Stimulated activated naive CD8-positive, alpha-beta T cell treated with anti-CD3 and anti-CD28 coated beads, Interleukin-15, amount 100 ng/mL, for 72 hours (primary cell): ENCODE measurements around the gene ZNF429.
"Not testable (repeated sequence)": the region's sequence is repeated elsewhere in the genome, so short reads cannot be mapped to it uniquely, and the experiment has no call there.

Source experiments
- ATAC-seq: fragments of 150-1000 bp; cut with Tn5 transposase; 2 replicates; pipeline ENCODE4 v1.10.0; 2021; ENCODE audit warnings: mild to moderate bottlenecking, moderate library complexity
- DNase-seq, 2 donors: peaks; one replicate each; pipeline ENCODE4 v3.0.0; 2021 to 2022
- H3K27ac Mint-ChIP-seq, 2 donors: one replicate each; pipeline ENCODE4 v1.8.0; 2022; ENCODE audit warnings: mild to moderate bottlenecking in 2 of 2, mixed read lengths in 2 of 2, moderate library complexity in 2 of 2
- H3K27me3 Mint-ChIP-seq: one replicate; pipeline ENCODE4 v1.8.0; 2022; ENCODE audit warnings: mixed read lengths
- H3K4me1 Mint-ChIP-seq: one replicate; pipeline ENCODE4 v1.8.0; 2022; ENCODE audit warnings: mild to moderate bottlenecking, mixed read lengths
- H3K4me3 Mint-ChIP-seq, 2 donors: one replicate each; pipeline ENCODE4 v1.8.0; 2022; ENCODE audit warnings: mild to moderate bottlenecking in 2 of 2, mixed read lengths in 2 of 2, moderate library complexity in 1 of 2
- H3K9me3 Mint-ChIP-seq, 2 donors: one replicate each; pipeline ENCODE4 v1.8.0; 2022; ENCODE audit warnings: mixed read lengths in 2 of 2

Gene ZNF429

GRCh38 chr19:21492947-21493906, 12.2 kb upstream of the ZNF429 start:
- DNase-seq, result no peak
- Mint-ChIP-seq H3K4me3 (no peak overlapping the region), H3K9me3 (peaks cover 4 to 5% of the 10 kb centered on the region in 2 donors), H3K27me3 (no peaks in the 10 kb centered on the region), H3K4me1 (no peaks in the 10 kb centered on the region), H3K27ac (no peak overlapping the region)
- ATAC-seq, result no peak

DNA sequence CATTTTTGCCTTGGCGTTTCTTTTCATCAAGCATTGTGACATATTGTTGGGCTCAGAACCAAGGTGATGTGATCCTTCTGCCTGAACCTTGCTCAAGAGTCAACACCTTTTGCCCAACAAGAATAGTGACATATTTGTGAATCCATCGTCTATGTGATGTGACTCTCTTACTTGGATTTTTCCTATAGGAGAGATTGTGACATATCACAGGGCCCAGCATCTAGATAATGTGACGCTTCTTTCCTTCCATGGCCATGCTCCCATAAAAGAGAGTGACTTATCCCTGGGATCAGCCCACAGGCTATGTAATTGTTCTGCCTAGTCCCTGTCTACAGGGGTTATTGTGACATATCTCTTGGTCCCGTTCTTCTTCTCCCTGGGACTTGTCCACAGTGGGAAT, 8.5 kb upstream of the ZNF429 start:
- no peak for ATAC-seq
- H3K4me3 Mint-ChIP-seq, result no peak overlapping the region
- no peak overlapping the region for H3K27ac Mint-ChIP-seq
- H3K27me3 Mint-ChIP-seq, result no peaks in the 10 kb centered on the region
- no peak for DNase-seq
- peaks cover 0 to 5% of the 10 kb centered on the region in 2 donors for H3K9me3 Mint-ChIP-seq
- no peaks in the 10 kb centered on the region for H3K4me1 Mint-ChIP-seq

GRCh38 chr19:21498651-21499050, 6.8 kb upstream of the ZNF429 start:
- no peaks in the 10 kb centered on the region for H3K27me3 Mint-ChIP-seq
- peaks cover 0 to 5% of the 10 kb centered on the region in 2 donors for H3K9me3 Mint-ChIP-seq
- no peaks in the 10 kb centered on the region for H3K4me1 Mint-ChIP-seq
- no peak for ATAC-seq
- no peak for DNase-seq
- H3K4me3 Mint-ChIP-seq, result no peak overlapping the region
- H3K27ac Mint-ChIP-seq, result no peak overlapping the region

DNA sequence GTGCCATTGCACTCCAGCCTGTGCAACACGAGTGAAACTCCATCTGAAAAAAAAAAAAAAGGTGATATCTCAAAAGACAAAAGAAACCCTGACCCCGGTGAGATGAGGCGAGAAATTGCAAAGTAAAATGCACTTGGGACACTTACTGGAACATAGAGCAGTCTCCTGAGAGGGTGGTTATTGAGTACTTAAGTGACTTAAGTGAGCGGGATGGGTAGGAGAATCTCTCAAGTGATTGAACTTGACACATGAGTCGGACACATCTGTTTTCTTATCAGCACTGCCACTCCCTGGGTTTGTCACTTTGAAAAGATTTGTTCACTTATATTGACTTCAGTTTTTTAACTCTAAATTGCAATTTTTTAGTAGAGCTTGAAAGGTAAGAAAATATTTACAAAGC, 2.8 kb downstream of the ZNF429 start:
- H3K4me3 Mint-ChIP-seq, result peak overlapping the region in 1 of 2 donors; percentile 32
- no peak for ATAC-seq
- no peak for DNase-seq
- no peak overlapping the region for H3K27ac Mint-ChIP-seq
- peaks cover 44% of the 10 kb centered on the region for H3K4me1 Mint-ChIP-seq
- H3K27me3 Mint-ChIP-seq, result no peaks in the 10 kb centered on the region
- H3K9me3 Mint-ChIP-seq, result peaks cover 0 to 9% of the 10 kb centered on the region in 2 donors

GRCh38 chr19:21511058-21511457, 5.7 kb downstream of the ZNF429 start:
- H3K27me3 Mint-ChIP-seq, ATAC-seq, DNase-seq, H3K4me3 Mint-ChIP-seq, H3K27ac Mint-ChIP-seq: not testable (repeated sequence)
- H3K9me3 Mint-ChIP-seq, result peaks cover 0 to 16% of the 10 kb centered on the region in 2 donors
- H3K4me1 Mint-ChIP-seq, result peaks cover 46% of the 10 kb centered on the region

DNA sequence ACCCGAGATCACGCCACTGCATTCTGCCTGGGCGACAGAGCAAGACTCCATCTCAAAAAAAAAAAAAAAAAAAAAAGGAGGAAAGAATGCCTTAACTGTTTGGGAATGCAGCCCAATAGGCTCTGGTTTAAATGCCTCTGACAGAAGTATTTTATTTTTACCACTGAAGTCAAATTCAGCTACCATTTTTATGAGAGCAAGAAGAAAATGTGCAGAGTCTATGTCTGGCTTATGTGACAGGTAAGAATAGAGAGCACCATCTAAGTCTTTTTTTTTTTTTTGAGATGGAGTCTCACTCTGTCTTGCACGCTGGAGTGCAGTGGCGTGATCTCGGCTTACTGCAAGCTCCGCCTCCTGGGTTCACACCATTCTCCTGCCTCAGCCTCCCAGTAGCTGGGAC, 7.2 kb downstream of the ZNF429 start:
- H3K27ac Mint-ChIP-seq, H3K27me3 Mint-ChIP-seq, DNase-seq, ATAC-seq, H3K4me3 Mint-ChIP-seq: not testable (repeated sequence)
- Mint-ChIP-seq H3K4me1 (peaks cover 43% of the 10 kb centered on the region), H3K9me3 (peaks cover 10 to 30% of the 10 kb centered on the region in 2 donors)

DNA sequence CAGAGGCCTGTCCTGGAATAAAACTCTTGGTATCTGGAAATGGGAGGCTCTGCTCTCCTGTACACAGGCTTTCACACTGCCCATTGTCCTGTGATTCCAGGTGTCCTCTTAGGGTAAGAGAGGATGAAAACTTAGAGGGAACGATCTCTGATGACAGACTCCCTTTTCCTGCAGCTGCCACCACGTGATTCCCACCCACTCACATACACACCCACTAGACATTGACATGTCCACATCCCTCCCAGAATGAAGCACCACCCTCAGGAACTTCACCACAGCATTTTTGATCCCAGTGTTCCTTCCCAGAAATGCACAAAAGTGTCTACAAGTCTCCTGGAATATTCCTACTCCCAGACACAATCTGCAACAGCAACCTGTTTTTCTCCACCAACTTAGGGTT, 8.2 kb downstream of the ZNF429 start:
- ATAC-seq, result no peak
- Mint-ChIP-seq H3K27ac (no peak overlapping the region), H3K27me3 (no peaks in the 10 kb centered on the region), H3K4me3 (no peak overlapping the region), H3K4me1 (peaks cover 39% of the 10 kb centered on the region), H3K9me3 (peaks cover 19 to 36% of the 10 kb centered on the region in 2 donors)
- no peak for DNase-seq

DNA sequence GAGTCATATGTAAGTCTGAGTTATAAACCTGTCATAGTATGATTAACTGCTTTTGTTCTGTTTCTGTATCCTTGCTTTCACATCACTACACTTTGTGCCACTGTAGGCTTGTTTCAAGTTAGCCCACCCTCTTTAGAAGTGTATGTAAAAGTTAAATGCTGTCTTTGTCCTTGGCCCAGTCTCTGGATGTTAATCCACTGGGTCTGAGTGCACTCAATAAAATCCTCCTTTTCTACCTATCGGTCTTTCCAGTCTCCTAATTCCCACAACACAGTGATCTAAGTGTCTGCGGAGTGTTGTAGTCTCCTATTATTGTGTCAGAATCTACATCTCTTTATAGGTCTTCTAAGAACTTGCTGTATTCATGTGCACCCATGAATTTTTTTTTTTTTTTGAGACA, 14.1 kb downstream of the ZNF429 start:
- Mint-ChIP-seq H3K27me3 (no peaks in the 10 kb centered on the region), H3K9me3 (peaks cover 45 to 46% of the 10 kb centered on the region in 2 donors), H3K4me3 (no peak overlapping the region), H3K4me1 (peaks cover 25% of the 10 kb centered on the region), H3K27ac (no peak overlapping the region)
- DNase-seq (no peak), ATAC-seq (no peak)

DNA sequence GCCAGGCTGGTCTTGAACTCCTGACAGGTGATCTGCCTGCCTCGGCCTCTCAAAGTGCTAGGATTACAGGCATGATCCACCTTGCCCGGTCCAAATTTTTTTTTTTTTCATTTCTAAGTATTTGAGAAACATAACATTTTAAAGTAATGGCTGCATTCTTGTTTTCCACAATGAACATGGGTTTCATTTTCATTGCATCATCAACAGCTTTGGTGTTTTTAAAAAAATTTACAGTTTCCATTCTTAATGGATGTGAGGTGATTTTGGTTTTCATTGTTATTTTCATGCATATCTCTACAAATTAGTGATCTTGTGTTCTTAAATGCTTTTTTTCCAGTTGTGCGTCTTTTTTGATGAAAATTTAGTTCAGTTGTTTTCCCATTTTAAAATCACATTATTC, 27.5 kb downstream of the ZNF429 start:
- Mint-ChIP-seq H3K27ac (no peak overlapping the region), H3K9me3 (peaks cover 29 to 32% of the 10 kb centered on the region in 2 donors), H3K4me1 (no peaks in the 10 kb centered on the region), H3K27me3 (no peaks in the 10 kb centered on the region), H3K4me3 (no peak overlapping the region)
- DNase-seq (no peak), ATAC-seq (no peak)

DNA sequence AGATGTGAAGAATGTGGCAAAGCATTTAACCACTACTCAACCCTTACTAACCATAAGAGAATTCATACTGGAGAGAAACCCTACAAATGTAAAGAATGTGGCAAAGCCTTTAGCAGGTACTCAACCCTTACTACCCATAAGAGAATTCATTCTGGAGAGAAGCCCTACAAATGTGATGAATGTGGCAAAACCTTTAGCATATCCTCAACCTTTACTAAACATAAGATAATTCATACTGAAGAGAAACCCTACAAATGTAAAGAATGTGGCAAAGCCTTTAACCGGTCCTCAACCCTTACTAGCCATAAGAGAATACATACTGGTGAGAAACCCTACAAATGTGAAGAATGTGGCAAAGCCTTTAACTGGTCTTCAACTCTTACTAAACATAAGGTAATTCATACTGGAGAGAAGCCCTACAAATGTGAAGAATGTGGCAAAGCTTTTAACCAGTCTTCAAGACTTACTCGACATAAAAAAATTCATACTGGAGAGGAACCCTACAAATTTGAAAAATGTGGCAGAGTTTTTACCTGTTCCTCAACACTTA, 31.4 kb downstream of the ZNF429 start:
- not testable (repeated sequence) for H3K4me1 Mint-ChIP-seq, H3K4me3 Mint-ChIP-seq, ATAC-seq, H3K27me3 Mint-ChIP-seq, H3K27ac Mint-ChIP-seq, DNase-seq
- peaks cover 29 to 37% of the 10 kb centered on the region in 2 donors for H3K9me3 Mint-ChIP-seq

DNA sequence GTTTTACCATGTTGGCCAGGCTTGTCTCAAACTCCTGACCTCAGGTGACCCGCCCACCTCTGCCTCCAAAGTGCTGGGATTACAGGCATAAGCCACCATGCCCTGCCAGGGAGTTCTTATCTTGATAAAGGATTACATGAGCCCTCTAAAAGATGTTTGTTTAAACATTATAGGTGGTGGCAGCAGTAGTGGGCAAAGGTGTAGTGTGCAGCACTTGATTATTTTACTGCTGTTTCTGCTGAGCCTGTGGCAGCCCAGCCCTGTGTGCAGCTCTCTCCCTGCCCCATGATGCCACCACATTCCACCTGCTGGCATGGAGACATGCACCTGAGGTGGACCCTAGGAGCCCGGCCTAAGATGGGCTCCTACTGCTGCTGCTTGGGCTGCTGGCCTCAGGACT, 54.0 kb downstream of the ZNF429 start:
- DNase-seq (no peak), ATAC-seq (no peak)
- no peaks in the 10 kb centered on the region for H3K4me1 Mint-ChIP-seq
- H3K27me3 Mint-ChIP-seq, result no peaks in the 10 kb centered on the region
- no peak overlapping the region for H3K4me3 Mint-ChIP-seq
- H3K27ac Mint-ChIP-seq, result no peak overlapping the region
- H3K9me3 Mint-ChIP-seq, result peaks cover 0 to 4% of the 10 kb centered on the region in 2 donors

DNA sequence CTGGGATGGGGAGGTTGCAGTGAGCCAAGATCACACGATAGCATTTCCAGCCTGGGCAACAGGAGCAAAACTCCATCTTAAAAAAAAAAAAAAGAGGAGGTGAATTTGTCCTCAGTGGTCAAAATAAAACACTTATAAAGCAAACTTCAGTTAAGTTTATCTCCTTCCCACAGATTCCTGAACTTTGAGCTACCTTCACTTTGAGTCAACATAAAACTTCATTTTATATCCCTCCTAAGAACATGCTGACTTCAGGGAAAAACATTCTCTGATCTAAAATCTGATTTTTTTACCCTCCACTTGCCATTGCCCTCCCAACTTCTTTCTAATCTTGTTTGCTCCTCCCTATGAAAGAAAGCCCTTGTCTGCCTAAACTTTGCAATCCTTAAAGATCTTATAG, 59.0 kb downstream of the ZNF429 start:
- ATAC-seq (no peak), DNase-seq (no peak)
- Mint-ChIP-seq H3K27ac (no peak overlapping the region), H3K4me1 (peaks cover 17% of the 10 kb centered on the region), H3K4me3 (no peak overlapping the region), H3K27me3 (no peaks in the 10 kb centered on the region), H3K9me3 (no peaks in the 10 kb centered on the region)

DNA sequence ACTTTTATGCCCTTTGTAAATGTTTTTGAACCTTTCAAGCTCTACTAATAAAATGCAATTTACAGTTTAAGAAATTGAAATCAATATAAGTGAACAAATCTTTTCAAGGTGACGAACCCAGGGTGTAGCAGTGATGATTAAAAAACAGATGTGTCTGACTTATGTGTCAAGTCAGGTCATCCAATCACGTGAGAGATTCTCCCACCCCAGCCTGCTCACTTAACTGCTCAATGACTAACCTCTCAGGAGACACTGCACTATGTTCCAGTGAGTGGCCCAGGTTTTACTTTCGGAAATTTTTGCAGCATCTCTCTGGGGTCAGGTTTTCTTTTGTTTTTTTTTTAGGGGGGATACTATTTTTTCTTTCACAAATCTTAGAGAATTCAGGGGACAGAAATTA, 60.7 kb downstream of the ZNF429 start:
- ATAC-seq, result peak; percentile 80
- Mint-ChIP-seq H3K27me3 (no peaks in the 10 kb centered on the region), H3K4me3 (peak overlapping the region in 1 of 2 donors; percentile 59), H3K27ac (peak overlapping the region; percentile 66 to 86), H3K4me1 (peaks cover 17% of the 10 kb centered on the region), H3K9me3 (peaks cover 4 to 7% of the 10 kb centered on the region in 2 donors)
- peak in 1 of 2 donors; percentile 66 for DNase-seq

- H3K9me3 Mint-ChIP-seq, H3K27me3 Mint-ChIP-seq, DNase-seq, ATAC-seq: not testable (repeated sequence)
- Mint-ChIP-seq H3K27ac (peak overlapping the region in 1 of 2 donors; percentile 86), H3K4me1 (peaks cover 17% of the 10 kb centered on the region), H3K4me3 (peak overlapping the region; percentile 91 to 100)
Measured at GRCh38 chr19:21567806-21568205, 62.4 kb downstream of the ZNF429 start.

- Mint-ChIP-seq H3K27me3 (no peaks in the 10 kb centered on the region), H3K9me3 (peaks cover 12 to 14% of the 10 kb centered on the region in 2 donors), H3K27ac (peak overlapping the region; percentile 98 to 100), H3K4me3 (peak overlapping the region; percentile 91 to 100), H3K4me1 (peaks cover 23% of the 10 kb centered on the region)
- ATAC-seq, result peak; percentile 96
- DNase-seq, result peak; percentile 76 to 94
Measured at GRCh38 chr19:21568816-21569493, 63.6 kb downstream of the ZNF429 start.

- ATAC-seq (peak; percentile 24), DNase-seq (peak; percentile 34 to 77)
- peak overlapping the region; percentile 85 to 100 for H3K27ac Mint-ChIP-seq
- H3K27me3 Mint-ChIP-seq, result no peaks in the 10 kb centered on the region
- H3K9me3 Mint-ChIP-seq, result peaks cover 14% of the 10 kb centered on the region in 2 donors
- H3K4me3 Mint-ChIP-seq, result peak overlapping the region; percentile 91 to 100
- H3K4me1 Mint-ChIP-seq, result peaks cover 28% of the 10 kb centered on the region
Measured at GRCh38 chr19:21569494-21569865, 64.1 kb downstream of the ZNF429 start.
